Sciatic nerve (tissue), 2 donors: Measurements from ENCODE around the gene NUP205. TPM values are rescaled to one million over a fixed set of nuclear protein-coding genes. Genes with fewer than 3 reads are reported as not detected.
"Not testable (repeated sequence)": the region's sequence is repeated elsewhere in the genome, so short reads cannot be mapped to it uniquely, and the experiment has no call there.

Source experiments
- ATAC-seq: fragments of 200-7000 bp; cut with Tn5 transposase; one replicate; pipeline ENCODE4 v1.9.1; 2020; ENCODE audit warnings: mild to moderate bottlenecking, moderate library complexity
- DNase-seq: peaks from one replicate; pipeline ENCODE4 v3.0.0-alpha.2; 2020; ENCODE audit warnings: low spot score
- intact Hi-C: fragments of 100-400 bp; cut with DNase I; formaldehyde crosslinking; loops from one replicate; pipeline ENCODE4 v1.14.2; 2022
- total RNA-seq: library from RNA; stranded (reverse); fragmentation: NEBNext Ultra II Directional; extraction: Animal tissue kit (Norgen Biotek cat#: 25700); gene quantifications from one replicate; pipeline ENCODE4 v1.2.1, GENCODE V29; 2021
- donor health status: DM: no; HTN: no; CAD: no.
- donor health status: DM: no; HTN: no; CAD: no.

Gene NUP205
- total RNA-seq, 1 donor from 2014 or later: 46.8 TPM

- no peak for DNase-seq
- no peak for ATAC-seq
- intact Hi-C loops: no loop called here
These were observed 101.6 kb downstream of the NUP205 start for GRCh38 chr7:135659159-135659846.

- DNase-seq (no peak), ATAC-seq (no peak)
- intact Hi-C loops: no loop called here
These were observed 103.8 kb downstream of the NUP205 start for GRCh38 chr7:135661311-135662122.

DNA sequence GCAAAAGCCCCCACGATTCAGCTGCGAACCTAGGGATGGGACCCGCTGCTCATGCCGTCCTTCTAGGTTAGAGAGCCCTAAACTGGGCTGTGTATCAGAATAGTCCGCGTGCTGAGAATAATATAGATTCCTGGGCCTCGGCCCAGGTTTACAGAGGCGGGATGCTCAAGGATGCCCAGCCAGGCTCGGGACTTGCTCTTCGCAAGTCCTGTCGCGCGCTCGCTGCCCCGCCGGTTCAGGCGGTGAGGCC lies 104.3 kb downstream of the NUP205 start:
- intact Hi-C loops: no loop called here
- no peak for DNase-seq
- no peak for ATAC-seq

DNA sequence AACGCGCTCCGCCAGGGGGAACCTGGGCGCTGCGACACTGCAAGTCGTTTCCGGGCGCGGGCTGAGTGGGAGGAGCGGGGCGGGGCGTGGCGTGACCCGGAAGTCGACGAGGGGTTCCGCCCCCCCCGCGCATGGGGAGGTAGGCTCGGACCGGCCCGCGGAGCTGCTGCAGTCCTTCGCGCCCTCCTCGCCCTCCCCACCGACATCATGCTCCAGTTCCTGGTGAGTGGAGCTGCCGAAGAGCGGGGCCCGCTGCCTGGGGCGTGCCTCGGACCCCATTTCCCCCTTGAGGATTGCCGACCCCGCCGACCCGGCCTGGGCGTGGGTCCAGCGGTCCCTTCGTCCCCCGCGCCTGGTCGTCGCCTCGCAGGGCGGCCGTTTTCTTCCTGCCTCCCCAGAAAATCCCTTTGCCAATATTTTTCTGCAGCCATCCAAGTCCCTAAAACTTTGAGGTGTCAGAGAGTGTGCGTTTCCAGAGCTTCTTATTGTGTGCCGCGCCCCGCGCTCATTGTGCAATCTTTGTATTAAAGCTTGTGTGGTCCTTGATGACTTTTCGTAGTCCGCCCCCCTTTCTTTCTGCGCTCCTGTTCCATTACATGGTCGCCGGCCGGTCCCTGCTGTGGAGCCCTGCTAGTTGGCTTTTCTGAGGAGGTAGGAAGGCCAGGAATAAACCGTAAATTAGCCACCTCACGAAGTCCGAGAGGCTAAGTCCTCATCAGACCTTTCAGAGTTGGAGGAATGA lies 104.8 kb downstream of the NUP205 start, which contains the start of gene STMP1:
STMP1 (plus strand) TSS at position 142 of the 742 bp plus-strand sequence.
- peak; percentile 98 for DNase-seq
- intact Hi-C loops: no loop called here
- peak; percentile 98 for ATAC-seq

DNA sequence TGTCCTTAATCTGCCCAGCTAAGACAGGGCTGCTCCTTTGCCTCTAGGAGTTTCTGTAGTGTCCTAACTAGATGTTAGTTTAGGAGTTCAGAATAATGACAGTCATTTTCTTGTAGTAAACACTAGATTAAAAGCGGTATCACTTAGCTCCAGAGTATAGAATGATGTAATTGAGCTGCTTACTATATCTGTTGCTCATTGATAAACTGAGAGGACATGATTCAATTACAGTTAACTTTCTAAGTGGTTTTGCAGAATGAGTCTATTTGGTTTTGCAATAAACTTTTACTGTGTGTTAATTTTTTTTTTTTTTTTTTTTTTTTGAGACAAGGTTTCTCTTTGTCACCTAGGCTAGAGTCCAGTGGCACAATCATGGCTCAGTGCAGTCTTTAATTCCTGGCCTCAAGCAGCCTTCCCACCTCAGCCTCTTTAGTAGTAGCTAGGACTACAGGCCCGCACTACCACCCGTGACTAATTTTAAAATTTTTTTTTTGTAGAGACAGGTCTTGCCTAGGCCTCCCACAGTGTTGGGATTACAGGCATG lies 106.4 kb downstream of the NUP205 start:
- no peak for ATAC-seq
- intact Hi-C loops: no loop called here
- no peak for DNase-seq

- DNase-seq: no peak
- intact Hi-C loops: no loop called here
- no peak for ATAC-seq
These were observed 107.3 kb downstream of the NUP205 start for GRCh38 chr7:135665042-135665441.

DNA sequence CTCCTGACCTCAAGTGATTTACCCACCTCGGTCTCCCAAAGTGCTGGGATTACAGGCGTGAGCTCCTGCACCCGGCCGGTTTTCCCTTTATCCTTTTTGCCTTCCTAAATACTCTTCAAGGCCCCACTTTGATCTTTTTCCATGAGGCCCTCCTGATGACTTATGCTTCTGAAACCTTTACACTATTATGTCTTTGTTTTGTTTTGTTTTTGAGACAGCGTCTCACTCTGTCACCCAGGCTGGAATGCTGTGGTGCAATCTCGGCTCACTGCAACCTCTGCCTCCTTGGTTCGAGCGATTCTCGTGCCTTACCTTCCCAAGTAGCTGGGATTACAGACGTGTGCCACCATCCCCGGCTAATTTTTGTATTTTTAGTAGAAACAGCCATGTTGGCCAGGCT lies 108.4 kb downstream of the NUP205 start:
- intact Hi-C loops: no loop called here
- ATAC-seq: no peak
- DNase-seq: no peak

DNA sequence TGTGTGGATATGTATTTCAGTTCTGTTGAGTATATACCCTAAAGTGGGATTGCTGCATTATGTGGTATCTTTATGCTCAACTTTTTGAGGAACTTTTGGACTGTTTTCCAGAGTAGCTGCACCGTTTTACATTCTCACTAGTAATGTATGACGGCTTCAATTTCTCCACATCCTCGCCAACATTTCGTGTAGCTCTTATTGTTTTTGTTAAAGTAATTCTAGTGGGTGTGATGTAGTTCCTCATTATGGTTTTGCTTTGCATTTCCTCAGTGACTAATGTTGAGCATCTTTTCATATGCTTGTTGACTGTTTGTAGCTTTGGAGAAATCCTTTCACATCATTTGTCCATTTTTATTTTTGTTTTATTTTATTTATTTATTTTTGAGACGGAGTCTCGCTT lies 109.1 kb downstream of the NUP205 start:
- intact Hi-C loops: no loop called here
- DNase-seq (no peak), ATAC-seq (no peak)

DNA sequence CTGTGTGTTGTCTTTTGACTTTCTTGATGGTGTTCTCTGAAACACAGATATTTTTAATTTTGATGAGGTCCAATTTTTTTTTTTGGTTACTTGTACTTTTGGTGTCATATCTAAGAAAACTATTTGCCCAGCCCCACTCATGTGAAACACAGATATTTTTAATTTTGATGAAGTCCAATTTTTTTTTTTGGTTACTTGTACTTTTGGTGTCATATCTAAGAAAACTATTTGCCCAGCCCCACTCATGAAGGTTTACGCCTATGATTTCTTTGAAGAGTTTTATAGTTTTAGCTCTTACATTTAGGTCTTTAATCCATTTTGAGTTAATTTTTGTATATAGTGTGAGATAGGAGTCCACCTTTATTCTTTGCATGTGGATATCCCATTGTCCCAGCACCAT lies 109.9 kb downstream of the NUP205 start:
- intact Hi-C loops, ATAC-seq, DNase-seq: not testable (repeated sequence)

DNA sequence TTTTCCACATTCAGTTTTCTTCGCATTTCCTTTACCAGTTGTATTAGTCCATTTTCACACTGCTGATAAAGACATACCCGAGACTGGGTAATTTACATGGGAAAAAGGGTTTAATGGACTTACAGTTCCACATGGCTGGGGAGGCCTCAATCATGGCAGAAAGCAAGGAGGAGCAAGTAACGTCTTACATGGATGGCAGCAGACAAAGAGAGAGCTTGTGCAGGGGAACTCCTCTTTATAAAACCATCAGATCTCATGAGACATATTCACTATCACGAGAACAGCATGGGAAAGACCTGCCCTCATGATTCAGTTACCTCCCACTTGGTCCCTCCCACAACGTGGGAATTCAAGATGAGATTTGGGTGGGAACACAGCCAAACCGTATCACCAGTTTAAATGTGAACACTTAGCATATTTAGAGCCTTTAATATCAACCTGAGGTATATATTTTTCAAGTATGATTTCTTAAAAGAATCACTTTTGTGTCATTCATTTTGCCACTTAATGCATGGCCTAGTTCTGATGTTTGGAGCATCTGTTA lies 111.2 kb downstream of the NUP205 start:
- intact Hi-C loops, ATAC-seq, DNase-seq: not testable (repeated sequence)

DNA sequence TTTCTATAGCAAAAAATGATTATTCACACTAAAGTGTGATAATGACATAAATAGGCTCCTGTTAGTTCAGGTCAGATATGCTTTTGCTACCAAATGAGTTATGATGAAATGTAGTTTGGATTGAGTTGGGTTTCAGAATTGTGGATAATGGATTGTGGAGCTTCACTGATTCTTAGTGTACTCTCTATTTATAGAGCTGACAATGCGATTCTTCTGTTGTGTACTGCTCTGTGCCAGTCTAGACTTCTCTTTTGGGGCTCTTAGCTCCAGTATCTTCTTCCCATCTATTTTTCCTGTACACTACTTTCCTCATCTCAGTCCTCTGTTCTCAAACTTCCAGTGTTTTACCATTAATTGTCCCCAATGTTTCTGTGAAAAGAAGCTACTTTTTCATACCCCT lies 112.1 kb downstream of the NUP205 start:
- no peak for ATAC-seq
- DNase-seq: no peak
- intact Hi-C loops: no loop called here

DNA sequence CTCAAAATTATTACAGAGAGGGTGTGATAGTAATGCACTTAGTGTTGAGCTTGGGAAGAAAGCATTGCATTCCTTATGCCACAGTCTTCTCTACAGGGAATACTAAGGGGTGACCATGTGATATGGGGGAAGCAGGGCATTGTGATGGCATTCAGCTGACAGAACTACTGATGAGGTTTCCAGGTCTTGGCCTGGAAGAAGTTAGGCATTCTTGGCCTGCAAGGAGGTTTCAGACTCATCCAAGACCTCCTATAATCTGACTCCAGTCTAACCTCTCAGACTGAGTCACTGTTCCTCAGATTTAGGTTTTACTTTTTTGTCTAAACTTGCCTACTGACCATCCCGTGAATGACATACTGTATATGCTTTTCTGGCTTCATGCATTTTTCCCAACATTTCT lies 112.5 kb downstream of the NUP205 start:
- intact Hi-C loops: no loop called here
- DNase-seq (no peak), ATAC-seq (peak; percentile 31)

- ATAC-seq: peak; percentile 88
These were observed 115.0 kb downstream of the NUP205 start for GRCh38 chr7:135672560-135673359.

GRCh38 chr7:135673360-135673706 lies 115.6 kb downstream of the NUP205 start:
- intact Hi-C loops: no loop called here
- no peak for DNase-seq
- ATAC-seq: no peak

More at GRCh38 chr7:135672560-135673359, 115.0 kb downstream of the NUP205 start:
- intact Hi-C loops: no loop called here
- no peak for DNase-seq

DNA sequence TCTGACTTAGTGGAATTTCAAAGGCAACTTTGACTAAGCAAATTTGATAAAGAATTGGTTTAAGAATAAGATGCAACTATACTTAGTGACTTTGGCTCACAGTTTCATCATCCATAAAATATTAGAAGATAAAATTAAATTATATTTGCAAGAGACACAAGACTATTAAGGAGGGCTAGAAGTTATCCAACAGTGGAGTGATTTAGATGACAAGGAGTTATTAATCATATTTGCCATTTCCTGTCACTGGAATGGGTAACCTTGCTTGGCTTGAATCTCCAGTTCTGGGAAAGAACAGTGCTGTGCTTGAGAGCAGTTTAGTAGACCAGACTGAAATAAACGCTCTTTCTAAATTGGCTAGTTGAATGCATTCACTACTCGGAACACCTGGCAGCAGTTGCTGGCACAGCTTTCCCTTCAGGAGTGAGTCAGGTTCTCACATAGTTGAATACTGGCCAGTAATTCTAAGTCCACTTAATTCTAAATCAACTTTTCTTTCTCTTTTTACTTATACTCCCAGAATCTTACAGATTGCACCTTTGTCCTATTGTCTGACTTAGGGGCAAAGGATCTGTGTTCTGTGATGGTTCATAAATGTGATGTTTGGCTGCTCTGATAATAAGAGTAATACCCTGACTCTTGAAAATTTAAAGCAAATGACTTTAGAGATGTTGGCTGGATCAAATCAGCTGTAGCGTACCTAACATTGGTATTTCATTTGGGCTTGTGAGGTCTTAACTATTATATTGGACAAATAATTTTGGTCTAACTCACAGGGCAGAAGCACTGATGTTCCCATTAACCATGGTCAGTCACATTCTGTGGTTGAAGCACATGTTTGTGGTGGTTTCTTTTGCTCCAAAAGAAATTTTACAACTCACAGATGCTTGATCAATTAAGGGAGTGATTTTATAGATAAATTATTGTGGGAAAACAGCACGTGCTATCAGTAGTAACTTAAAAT lies 121.2 kb downstream of the NUP205 start:
- DNase-seq (no peak), ATAC-seq (no peak)
- intact Hi-C loops: no loop called here

- DNase-seq (no peak), ATAC-seq (no peak)
- intact Hi-C loops: no loop called here
These were observed 124.0 kb downstream of the NUP205 start for GRCh38 chr7:135681762-135682161.

- ATAC-seq (no peak), DNase-seq (no peak)
- intact Hi-C loops: no loop called here
These were observed 124.5 kb downstream of the NUP205 start for GRCh38 chr7:135682191-135682590.

- intact Hi-C loops: no loop called here
- no peak for DNase-seq
- ATAC-seq: no peak
These were observed 125.9 kb downstream of the NUP205 start for GRCh38 chr7:135683609-135684008.
